Neural progenitor cell (in vitro differentiated cells): ENCODE measurements around the gene KIF21A. TPM values are rescaled to one million over a fixed set of nuclear protein-coding genes. Genes with fewer than 3 reads are reported as not detected.
A peak's percentile ranks its signal among the peaks of the same experiment; 100 is the strongest.

Source experiments
- DNase-seq: peaks from one replicate; pipeline ENCODE4 v3.0.0-alpha.2; 2016; ENCODE audit warnings: low spot score
- H2AFZ ChIP-seq: fragments of 200-600 bp; sonication (generic); replicated peaks from 2 replicates; pipeline ENCODE4 v1.6.1; 2016; ENCODE audit warnings: antibody characterized with exemption
- H3F3A ChIP-seq: fragments of 200-600 bp; sonication (generic); 2 replicates; pipeline ENCODE4 v1.6.1; 2016; ENCODE audit warnings: antibody characterized with exemption, low read depth
- H3K27ac ChIP-seq: fragments of 200-600 bp; sonication (generic); 2 replicates; pipeline ENCODE4 v1.5.1; 2016; ENCODE audit warnings: mild to moderate bottlenecking
- H3K27me3 ChIP-seq: fragments of 200-600 bp; sonication (generic); 2 replicates; pipeline ENCODE4 v1.6.1; 2016; ENCODE audit warnings: mild to moderate bottlenecking, moderate library complexity
- H3K36me3 ChIP-seq: fragments of 200-600 bp; sonication (generic); 2 replicates; pipeline ENCODE4 v1.5.1; 2016
- H3K4me1 ChIP-seq: fragments of 200-600 bp; sonication (generic); 2 replicates; pipeline ENCODE4 v1.6.1; 2016; ENCODE audit warnings: mixed run types
- H3K4me2 ChIP-seq: fragments of 200-600 bp; sonication (generic); 2 replicates; pipeline ENCODE4 v1.6.1; 2016
- H3K4me3 ChIP-seq: fragments of 200-600 bp; sonication (generic); 2 replicates; pipeline ENCODE4 v1.5.1; 2016
- H3K79me2 ChIP-seq: fragments of 200-600 bp; sonication (generic); 2 replicates; pipeline ENCODE4 v1.6.1; 2016; ENCODE audit warnings: low read depth
- H3K9ac ChIP-seq: fragments of 200-600 bp; sonication (generic); 2 replicates; pipeline ENCODE4 v1.6.1; 2016
- H3K9me3 ChIP-seq: fragments of 200-600 bp; sonication (generic); 2 replicates; pipeline ENCODE4 v1.5.1; 2016; ENCODE audit warnings: low read depth
- H4K20me1 ChIP-seq: fragments of 200-600 bp; sonication (generic); 2 replicates; pipeline ENCODE4 v1.6.1; 2016; ENCODE audit warnings: low read depth
- H3K27ac Mint-ChIP-seq: 3 replicates; pipeline ENCODE4 v1.8.0; 2021; ENCODE audit warnings: mixed read lengths
- H3K27me3 Mint-ChIP-seq: 2 replicates; pipeline ENCODE4 v1.8.0; 2022; ENCODE audit warnings: low read depth, mild to moderate bottlenecking, inconsistent platforms, moderate library complexity, mixed read lengths; ENCODE audit not compliant: insufficient read depth
- H3K36me3 Mint-ChIP-seq: 3 replicates; pipeline ENCODE4 v1.8.0; 2021; ENCODE audit warnings: mixed read lengths
- H3K4me1 Mint-ChIP-seq: 3 replicates; pipeline ENCODE4 v1.8.0; 2021; ENCODE audit warnings: mixed read lengths
- H3K4me3 Mint-ChIP-seq: 3 replicates; pipeline ENCODE4 v1.8.0; 2021; ENCODE audit warnings: mild to moderate bottlenecking, moderate library complexity, mixed read lengths
- H3K9me3 Mint-ChIP-seq: 3 replicates; pipeline ENCODE4 v1.8.0; 2020; ENCODE audit warnings: mixed read lengths
- EZH2 ChIP-seq: fragments of 200-600 bp; sonication (generic); IDR thresholded peaks from 2 replicates; pipeline ENCODE4 v1.6.1; 2017; ENCODE audit warnings: antibody characterized with exemption, mild to moderate bottlenecking, moderate library complexity
- EZH2phosphoT487 ChIP-seq: fragments of 200-600 bp; sonication (generic); IDR thresholded peaks from 2 replicates; pipeline ENCODE4 v1.6.1; 2017; ENCODE audit warnings: antibody characterized with exemption
- total RNA-seq: library from RNA; depleted of rRNA; stranded (reverse); fragments of >200 nt; gene quantifications from 2 replicates; pipeline ENCODE4 v1.2.3, GENCODE V29; 2015; ENCODE audit warnings: low replicate concordance
- TF ChIP-seq, protein P1 (sequence below): fragments of 200-600 bp; sonication (generic); IDR thresholded peaks from 2 replicates; pipeline ENCODE4 v1.5.1; 2017; ENCODE audit warnings: antibody characterized with exemption, mild to moderate bottlenecking

Gene KIF21A
- total RNA-seq, 1 donor from 2014 or later = 54.2 TPM

GRCh38 chr12:39389399-39390150 is 53.3 kb downstream of the KIF21A start:
- no peak for DNase-seq
- Histone ChIP-seq H3K9ac (no peak overlapping the region), H4K20me1 (peaks cover 20% of the 10 kb centered on the region), H3K4me3 (no peak overlapping the region), H3K27me3 (no peaks in the 10 kb centered on the region), H3K4me2 (no peak overlapping the region), H3F3A (peaks cover 24% of the 10 kb centered on the region), H3K36me3 (no peaks in the 10 kb centered on the region), H3K27ac (no peak overlapping the region), H3K9me3 (no peaks in the 10 kb centered on the region), H2AFZ (no peak overlapping the region), H3K4me1 (peaks cover 31% of the 10 kb centered on the region), H3K79me2 (peaks cover 30% of the 10 kb centered on the region)
- H3K4me3 Mint-ChIP-seq = no peak overlapping the region
- no peak overlapping the region for H3K27ac Mint-ChIP-seq
- no peaks in the 10 kb centered on the region for H3K27me3 Mint-ChIP-seq
- H3K36me3 Mint-ChIP-seq = peaks cover 14% of the 10 kb centered on the region
- TF ChIP-seq, protein P1, sequence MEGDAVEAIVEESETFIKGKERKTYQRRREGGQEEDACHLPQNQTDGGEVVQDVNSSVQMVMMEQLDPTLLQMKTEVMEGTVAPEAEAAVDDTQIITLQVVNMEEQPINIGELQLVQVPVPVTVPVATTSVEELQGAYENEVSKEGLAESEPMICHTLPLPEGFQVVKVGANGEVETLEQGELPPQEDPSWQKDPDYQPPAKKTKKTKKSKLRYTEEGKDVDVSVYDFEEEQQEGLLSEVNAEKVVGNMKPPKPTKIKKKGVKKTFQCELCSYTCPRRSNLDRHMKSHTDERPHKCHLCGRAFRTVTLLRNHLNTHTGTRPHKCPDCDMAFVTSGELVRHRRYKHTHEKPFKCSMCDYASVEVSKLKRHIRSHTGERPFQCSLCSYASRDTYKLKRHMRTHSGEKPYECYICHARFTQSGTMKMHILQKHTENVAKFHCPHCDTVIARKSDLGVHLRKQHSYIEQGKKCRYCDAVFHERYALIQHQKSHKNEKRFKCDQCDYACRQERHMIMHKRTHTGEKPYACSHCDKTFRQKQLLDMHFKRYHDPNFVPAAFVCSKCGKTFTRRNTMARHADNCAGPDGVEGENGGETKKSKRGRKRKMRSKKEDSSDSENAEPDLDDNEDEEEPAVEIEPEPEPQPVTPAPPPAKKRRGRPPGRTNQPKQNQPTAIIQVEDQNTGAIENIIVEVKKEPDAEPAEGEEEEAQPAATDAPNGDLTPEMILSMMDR = no peak
- TF ChIP-seq EZH2phosphoT487 (no peak), EZH2 (no peak)
- H3K9me3 Mint-ChIP-seq = peaks cover 7% of the 10 kb centered on the region
- H3K4me1 Mint-ChIP-seq = peaks cover 29% of the 10 kb centered on the region

DNA sequence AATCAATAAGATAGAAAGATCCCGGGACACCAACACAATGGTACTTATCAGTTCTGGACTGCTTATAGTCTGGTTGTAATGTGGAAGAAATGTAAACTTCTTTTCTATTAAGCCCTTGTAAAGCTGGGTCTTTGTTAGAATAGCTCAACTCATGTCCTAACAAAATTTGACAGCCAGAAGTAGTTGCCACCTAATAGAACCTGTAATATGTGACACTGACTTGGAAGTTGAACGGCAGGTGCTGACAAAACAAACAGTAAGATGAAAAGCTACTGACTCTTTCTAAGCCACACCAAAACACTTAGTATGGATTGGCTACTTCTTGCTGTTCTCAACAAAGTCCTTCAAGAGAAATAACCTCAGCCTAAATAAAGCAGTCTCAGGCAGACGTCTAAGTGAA is 56.6 kb downstream of the KIF21A start:
- peaks cover 20% of the 10 kb centered on the region for H3K36me3 Mint-ChIP-seq
- H3K4me3 ChIP-seq = no peak overlapping the region
- peaks cover 15% of the 10 kb centered on the region for H3K79me2 ChIP-seq
- no peaks in the 10 kb centered on the region for H3K27me3 Mint-ChIP-seq
- no peaks in the 10 kb centered on the region for H4K20me1 ChIP-seq
- no peak for DNase-seq
- H3K27me3 ChIP-seq = no peaks in the 10 kb centered on the region
- H3K27ac Mint-ChIP-seq = no peak overlapping the region
- H3K4me1 Mint-ChIP-seq = peaks cover 3% of the 10 kb centered on the region
- H2AFZ ChIP-seq = no peak overlapping the region
- no peaks in the 10 kb centered on the region for H3K36me3 ChIP-seq
- TF ChIP-seq EZH2phosphoT487 (no peak), EZH2 (no peak)
- TF ChIP-seq, protein P1 = no peak
- H3K9me3 Mint-ChIP-seq = peaks cover 7% of the 10 kb centered on the region
- H3K4me2 ChIP-seq = no peak overlapping the region
- no peak overlapping the region for H3K4me3 Mint-ChIP-seq
- no peak overlapping the region for H3K27ac ChIP-seq
- H3F3A ChIP-seq = no peaks in the 10 kb centered on the region
- no peaks in the 10 kb centered on the region for H3K9me3 ChIP-seq
- no peak overlapping the region for H3K9ac ChIP-seq
- no peaks in the 10 kb centered on the region for H3K4me1 ChIP-seq

DNA sequence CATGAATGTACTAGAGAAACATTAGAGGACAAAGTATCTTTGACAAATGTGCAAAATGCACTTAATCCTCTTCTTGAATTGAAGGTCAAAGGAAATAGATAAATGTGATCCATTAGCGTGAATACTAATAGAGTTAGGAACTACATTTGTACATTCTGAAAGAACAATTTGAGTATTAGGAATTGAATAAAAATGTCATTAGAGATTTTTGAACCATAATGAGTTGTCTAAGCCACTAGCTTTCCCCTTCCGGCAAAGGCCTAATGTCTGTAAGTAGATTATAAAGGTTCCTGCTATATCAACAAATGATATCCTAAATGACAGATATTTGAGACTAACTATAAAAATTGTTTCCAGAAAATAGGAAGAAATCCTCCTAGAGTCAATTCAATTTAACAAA is 59.8 kb downstream of the KIF21A start:
- no peaks in the 10 kb centered on the region for H3K4me1 ChIP-seq
- no peak overlapping the region for H3K4me2 ChIP-seq
- peaks cover 13% of the 10 kb centered on the region for H3K36me3 Mint-ChIP-seq
- H3K9me3 ChIP-seq = no peaks in the 10 kb centered on the region
- no peak overlapping the region for H2AFZ ChIP-seq
- H3K27me3 ChIP-seq = no peaks in the 10 kb centered on the region
- H3K4me1 Mint-ChIP-seq = peaks cover 3% of the 10 kb centered on the region
- H3K4me3 ChIP-seq = no peak overlapping the region
- H3K9ac ChIP-seq = peak overlapping the region; percentile 1
- no peak for DNase-seq
- no peaks in the 10 kb centered on the region for H3K79me2 ChIP-seq
- peaks cover 2% of the 10 kb centered on the region for H3K9me3 Mint-ChIP-seq
- no peak overlapping the region for H3K27ac ChIP-seq
- H3K4me3 Mint-ChIP-seq = no peak overlapping the region
- no peaks in the 10 kb centered on the region for H3F3A ChIP-seq
- no peak overlapping the region for H3K27ac Mint-ChIP-seq
- H4K20me1 ChIP-seq = no peaks in the 10 kb centered on the region
- H3K36me3 ChIP-seq = no peaks in the 10 kb centered on the region
- TF ChIP-seq EZH2 (no peak), EZH2phosphoT487 (no peak)
- TF ChIP-seq, protein P1 = no peak
- H3K27me3 Mint-ChIP-seq = no peaks in the 10 kb centered on the region
